Suppressor macrophage (primary cell): ENCODE measurements around the gene PCBP3.
"Not testable (repeated sequence)": the region's sequence is repeated elsewhere in the genome, so short reads cannot be mapped to it uniquely, and the experiment has no call there.

Experiments
- DNase-seq, 4 experiments: peaks; one replicate each; pipeline ENCODE4 v3.0.0-alpha.2; 2020 to 2022

The PCBP3 gene

DNA sequence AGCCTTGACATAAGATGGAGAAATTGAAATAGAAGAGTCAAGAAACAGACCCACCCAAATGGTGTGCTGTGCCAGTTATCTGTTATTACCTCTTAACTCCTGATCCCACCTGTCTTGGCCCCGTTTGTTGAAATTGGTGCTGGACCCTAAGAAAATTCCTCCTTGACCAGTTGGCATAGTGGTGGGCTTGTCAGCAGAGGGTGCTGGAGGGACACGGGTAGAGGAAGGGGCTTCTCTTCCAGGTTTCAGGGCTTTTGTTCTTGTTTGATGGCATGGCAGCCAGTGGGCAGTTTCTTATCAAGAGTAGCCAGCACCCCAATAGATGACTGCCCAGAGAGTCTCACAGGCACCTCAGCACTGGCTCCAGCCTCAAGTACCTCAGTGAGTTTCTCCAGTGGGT, 51.6 kb downstream of the PCBP3 start:
- DNase-seq = no peak

DNA sequence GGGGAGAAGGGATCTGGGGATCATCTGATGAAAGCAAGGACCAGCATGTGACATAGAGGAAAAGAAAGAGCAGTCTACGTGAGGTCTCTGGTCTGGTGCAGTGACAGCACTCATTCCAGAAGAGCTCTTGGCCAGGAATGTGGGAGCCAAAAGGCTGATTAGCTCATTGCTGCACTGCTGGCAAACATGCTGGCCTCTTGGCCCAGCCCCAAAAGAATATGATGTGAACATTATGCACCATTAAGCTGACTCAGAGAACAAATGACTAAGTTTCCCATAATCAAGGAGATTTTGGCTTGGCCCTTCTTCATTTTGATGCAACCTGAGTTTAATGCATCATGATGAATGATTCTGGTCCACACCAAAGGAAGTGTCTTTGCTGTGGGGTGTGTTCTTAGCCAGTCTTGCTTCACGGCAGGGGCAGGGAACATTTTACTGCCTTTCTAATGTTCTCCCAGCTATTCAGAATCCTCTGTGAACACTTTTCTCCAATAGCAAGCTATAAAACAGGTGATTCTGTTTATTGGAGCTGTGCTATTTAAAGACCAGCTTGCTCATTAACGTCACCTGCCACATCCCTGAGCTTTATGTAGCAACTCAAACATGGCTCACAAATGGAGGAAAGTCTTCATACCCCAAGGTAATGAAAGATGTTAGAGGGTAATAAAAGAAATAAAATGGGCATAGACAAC, 55.1 kb downstream of the PCBP3 start:
- DNase-seq = no peak

DNA sequence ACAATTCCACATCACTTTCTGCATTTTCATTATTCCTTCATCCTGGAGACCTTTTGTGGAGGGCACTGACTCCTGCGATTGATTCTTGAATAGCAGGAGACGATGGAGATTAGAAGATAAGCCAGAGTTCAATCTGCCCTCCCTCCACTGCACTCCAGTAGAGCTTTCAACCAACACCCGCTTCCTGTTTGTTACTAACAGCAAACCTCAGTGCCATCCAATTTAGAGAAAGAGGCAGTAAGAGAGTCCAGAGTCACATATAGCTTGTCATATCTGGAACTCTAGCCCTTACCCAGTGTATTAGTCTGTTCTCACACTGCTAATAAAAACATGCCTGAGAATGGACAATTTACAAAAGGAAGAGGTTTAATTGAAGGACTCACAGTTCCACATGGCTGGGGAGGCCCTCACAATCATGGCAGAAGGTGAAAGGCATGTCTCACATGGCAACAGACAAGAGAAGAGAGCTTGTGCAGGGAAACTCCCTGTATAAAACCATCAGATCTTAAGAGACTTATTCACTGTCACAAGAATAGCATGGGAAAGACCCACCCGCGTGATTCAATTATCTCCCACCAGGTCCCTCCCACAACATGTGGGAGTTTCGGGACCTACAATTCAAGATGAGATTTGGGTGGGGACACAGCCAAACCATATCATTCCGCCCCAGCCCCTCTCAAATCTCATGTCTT, 55.9 kb downstream of the PCBP3 start:
- no peak for DNase-seq

DNA sequence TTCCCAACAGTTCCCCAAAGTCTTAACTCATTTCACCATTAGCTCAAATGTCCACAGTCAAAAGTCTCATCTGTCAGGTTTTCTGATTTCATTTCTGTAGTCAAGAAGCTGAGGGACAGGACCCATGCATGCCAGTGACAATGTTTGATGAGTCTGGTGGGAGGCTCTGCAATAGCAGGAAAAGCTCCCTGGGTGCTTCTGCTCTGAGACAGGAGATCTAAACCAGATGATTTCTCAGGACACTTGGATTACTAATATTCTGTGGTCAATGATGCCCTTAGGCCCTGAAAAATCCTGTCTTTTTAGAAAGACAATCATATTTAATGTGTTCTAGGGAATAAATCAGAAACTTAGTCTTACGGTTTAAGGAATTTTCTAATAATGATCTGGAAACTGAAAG, 56.4 kb downstream of the PCBP3 start:
- DNase-seq = no peak

DNA sequence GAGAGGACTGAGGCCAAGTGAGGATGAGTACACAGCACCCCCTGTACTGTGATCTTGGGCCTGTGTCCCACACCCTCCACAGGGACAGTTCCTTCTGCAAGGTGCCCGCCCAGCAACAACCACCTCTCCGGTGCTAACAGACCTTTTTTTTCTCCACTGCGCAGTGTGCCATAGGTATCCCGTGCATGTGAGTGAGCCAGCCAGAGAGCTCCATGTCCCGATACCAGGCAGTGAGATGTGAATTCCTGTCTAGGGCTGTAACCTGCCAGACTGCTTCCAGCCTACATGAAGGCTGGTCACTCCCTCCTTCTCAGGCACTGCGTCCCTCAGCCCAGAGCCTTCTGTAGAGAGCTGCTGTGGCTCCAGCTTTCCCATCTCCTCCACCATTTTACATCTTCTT, 56.9 kb downstream of the PCBP3 start:
- DNase-seq = no peak

DNA sequence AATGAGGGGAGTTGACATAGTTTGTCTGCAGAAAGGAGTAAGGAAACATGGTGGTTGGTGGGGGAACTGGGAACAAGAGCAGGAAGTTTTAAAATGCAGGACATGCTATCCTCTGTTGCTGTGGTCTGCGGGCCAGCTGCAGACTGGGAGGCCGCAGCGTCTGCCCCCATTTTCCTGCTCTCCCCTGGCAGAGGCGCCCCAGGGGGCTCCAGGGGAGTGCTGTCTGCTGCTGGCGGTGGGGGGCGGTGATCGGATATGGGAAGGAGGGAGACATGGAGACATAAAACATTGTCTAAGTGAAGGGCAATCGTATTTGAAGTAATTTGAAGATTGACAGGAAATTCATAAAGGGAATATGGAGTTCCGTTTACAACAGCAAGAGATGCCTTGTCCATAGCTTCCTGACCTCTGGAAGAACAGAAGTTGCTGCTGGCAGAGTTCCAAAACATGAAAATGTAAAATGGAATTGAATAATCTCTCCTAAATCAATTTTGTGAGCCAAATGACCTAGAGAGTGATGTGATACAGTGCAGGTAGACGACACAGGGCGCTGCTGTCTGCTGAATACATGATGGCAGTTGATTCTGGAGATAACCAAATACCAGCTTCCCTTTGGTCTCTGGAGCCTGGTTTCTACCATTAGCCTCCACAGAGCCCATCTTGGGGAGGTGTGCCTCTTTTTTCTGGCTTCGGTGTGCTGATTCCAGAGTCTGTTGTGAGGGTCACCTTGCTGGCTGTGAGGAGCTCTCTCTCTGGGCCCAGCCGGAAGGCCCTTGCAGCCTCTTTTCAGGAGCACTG, 61.0 kb downstream of the PCBP3 start:
- DNase-seq = no peak

DNA sequence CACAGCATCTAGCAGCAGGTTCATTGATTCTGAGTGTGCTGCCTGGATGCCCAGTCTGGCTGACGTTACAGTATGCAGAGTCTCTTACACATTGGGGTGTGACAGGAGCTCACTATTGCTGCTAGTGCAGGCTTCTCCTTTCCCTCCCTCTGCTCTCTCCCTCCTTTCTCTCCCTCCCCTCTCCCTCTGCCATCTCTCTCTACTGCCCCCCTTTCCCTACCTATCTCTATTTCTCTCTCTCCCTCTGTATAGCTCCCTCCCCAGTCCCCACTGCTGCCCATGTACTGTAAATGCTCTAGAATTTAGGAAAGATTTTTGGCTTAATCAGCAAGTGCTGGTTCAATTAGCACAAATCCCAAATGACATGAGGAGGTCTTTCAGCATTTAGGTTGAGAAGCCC, 62.8 kb downstream of the PCBP3 start:
- no peak for DNase-seq

DNA sequence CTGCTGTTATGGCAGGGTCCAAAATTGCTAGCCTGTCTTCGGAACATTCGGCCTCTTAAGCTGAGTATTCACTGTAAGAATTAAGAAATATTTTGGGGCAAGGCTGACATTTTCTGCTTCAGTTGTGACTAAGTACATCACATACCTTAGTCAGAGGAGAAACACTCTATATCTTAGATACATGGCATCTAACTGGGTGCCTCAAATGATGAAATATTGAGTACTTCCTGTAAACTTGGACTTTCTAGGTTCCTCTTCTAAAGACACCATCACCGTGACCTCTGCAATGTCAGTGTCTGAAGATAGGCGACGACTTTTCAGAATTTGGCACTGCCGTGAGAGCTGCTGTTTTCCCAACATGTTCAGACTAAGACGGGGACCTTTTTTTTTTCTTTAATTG, 65.6 kb downstream of the PCBP3 start:
- DNase-seq = peak; percentile 12 to 69 (median 40)

DNA sequence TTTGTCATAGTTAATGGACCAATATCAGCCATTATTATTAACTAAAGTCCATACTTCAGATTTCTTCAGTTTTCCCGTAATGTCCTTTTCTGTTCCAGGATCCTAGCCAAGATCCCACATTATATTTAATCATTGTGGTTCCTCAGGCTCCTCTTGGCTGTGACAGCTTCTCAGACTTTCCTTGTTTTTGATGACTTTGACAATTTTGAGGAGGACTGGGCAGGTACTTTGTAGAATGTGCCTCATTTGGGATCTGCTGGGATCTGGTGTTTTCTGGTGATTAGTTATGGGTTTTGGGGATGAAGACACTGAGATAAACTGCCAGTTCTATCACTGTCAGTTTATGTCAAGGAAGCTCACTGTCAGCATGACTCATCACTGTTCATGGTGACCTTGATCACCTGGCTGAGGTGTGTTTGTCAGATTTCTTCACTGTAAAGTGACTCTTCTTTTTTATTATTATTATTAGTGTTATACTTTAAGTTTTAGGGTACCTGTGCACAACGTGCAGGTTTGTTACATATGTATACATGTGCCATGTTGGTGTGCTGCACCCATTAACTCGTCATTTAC, 66.3 kb downstream of the PCBP3 start:
- no peak for DNase-seq

DNA sequence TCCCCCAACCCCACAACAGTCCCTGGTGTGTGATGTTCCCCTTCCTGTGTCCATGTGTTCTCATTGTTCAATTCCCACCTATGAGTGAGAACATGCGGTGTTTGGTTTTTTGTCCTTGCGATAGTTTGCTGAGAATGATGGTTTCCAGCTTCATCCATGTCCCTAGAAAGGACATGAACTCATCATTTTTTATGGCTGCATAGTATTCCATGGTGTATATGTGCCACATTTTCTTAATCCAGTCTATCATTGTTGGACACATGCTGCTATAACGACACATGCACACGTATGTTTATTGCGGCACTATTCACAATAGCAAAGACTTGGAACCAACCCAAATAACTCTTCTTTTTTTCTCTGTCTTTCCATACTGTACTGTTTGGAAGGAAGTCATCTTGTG, 66.8 kb downstream of the PCBP3 start:
- not testable (repeated sequence) for DNase-seq

DNA sequence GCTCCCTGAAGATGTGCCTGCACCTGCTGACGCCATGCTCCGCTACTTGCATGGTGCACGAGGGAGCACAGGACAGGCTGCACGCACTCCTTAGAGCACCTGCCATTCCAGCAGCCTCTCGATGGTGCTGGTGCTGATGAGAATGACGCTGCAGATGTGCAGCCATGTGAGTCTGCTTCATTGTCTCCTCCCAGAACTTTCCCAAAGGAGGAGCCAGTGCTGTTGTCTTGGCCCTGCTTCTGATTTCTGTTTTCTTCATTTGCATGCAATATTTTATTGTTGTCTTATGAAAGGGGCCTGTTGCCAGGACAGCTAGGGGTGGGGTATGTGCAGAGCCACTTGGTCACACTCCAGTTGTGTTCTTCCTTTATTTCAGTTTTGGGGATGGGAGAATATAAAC, 70.1 kb downstream of the PCBP3 start:
- DNase-seq = no peak

DNA sequence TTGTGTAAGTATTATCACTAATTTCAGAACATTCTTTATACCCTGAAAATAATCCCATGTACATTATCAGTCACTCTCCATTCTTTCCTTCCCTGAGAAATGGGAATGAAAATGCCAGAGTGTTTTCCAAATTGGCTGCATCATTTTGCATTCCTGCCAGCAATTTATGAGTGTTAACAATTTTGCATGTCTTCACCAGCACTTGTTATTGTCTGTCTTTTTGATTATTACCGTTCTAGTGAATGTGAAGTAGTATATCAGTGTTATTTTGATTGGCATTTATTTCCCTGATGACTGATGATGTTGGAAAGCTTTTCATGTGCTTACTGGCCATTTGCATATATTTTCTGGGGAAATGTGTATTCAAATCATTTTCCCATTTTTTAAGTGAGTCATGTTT, 71.9 kb downstream of the PCBP3 start:
- no peak for DNase-seq

DNA sequence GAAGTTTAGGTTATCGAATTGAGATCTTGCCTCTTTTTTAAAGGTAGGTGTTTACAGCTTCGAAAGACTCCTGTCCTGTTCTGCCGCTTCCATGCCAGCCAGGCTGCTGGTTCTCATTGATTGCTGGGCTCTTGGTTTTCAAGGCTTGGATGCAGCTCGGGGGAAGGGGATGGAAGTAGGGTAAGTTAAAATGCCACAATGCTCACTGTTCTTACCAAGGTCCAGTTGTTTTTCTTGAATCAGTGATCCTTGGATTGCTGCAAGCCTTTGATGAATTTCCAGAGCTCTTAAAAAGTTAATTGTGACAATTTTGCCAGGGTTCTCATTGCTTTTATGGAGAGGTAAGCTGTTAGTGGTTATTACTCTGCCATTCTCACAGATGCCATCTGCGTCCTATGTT, 74.9 kb downstream of the PCBP3 start:
- no peak for DNase-seq

DNA sequence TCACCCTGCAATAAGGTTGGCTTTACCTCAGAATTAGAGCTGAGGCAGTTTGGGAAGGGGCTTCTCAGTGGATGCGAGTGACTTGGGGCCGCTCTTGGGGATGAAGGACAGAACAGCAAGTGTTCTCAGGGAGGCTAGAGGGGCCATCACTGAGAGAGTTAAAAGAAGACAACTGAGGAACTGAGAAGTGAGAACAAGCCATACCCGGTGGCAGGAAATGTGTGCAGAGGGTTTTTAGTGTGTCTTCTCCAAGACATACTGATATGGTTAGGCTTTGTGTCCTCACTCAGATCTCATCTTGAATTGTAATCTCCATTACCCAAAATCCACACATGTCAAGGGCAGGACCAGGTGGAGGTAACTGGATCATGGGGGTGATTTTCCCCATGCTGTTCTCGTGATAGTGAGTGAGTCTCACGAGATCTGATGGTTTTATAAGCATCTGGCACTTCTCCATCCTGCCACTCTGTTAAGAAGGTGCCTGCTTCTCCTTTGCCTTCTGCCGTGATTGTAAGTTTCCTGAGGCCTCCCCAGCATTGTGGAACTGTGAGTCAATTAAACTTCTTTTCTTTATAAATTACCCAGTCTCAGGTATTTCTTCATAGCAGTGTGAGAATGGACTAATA, 75.8 kb downstream of the PCBP3 start:
- DNase-seq = no peak

DNA sequence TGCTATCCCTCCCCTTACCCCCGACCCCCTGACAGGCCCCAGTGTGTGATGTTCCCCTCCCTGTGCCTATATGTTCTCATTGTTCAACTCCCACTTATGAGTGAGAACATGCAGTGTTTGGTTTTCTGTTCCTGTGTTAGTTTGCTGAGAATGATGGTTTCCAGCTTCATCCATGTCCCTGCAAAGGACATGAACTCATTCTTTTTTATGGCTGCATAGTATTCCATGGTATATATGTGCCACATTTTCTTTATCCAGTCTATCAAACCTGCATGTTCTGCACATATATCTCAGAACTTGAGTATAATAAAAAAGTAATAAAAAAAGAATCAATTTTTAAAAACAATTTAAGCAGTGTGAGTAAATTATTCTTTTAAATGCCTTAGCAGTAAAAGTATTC, 76.7 kb downstream of the PCBP3 start:
- DNase-seq = not testable (repeated sequence)

DNA sequence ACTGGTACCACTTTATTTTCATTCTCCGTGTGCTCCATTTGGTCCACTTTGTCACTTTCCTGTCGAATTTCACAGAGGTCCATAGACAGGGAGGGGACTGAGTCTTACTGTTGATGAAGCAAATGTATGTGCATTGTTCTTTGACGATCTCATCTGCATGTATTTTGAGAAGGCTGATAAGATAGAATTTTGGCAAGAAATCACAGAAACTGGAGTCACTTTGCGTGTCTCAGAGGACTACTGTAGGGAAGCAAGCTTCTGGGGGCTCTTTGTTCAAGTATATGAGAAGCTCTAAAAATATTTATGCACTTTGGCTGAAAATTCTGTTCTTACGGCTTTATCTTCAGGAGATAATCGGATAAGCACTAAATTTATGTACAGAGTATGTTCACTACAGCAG, 78.1 kb downstream of the PCBP3 start:
- no peak for DNase-seq

DNA sequence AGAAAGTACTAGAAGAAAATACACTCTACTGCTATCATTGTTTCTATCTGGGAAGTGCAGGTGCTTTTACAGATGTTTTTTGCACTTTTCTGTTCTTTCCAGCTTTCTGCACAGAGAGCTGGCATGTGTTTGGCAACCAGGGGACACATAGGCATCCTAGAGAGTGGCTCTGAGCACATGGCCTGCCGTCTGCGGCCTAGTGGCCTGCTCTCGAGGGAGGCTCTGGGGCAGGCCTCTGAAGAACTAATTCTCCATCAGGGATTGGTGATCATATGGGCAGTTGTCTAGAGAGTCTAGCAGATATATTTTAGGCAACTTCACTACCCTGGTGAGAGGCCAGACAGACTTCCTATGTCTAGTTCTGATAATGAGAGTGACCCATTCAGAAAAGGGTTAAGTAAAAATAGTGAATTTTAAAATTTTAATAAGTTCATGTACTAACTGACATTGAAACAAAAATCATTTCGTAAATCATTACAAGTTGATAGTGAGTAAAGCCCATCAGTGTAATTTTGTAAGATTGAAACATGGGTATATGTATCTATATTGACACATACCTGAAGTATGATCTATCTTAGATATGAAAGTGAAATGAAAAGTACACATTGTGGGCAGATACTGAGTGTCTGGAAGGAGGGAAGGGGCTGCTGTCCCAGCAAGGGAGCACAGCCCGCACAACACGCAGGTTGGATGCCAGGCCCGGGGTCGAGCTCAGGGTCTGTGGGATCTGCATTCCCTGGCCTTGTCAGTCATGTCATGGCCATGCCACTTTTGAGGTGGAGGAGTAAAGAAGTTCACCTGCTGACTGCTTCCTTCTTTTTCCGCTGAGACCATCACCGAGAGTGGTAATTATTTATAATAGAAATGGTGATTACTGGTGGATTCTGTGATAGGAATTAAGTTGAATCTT, 79.8 kb downstream of the PCBP3 start:
- no peak for DNase-seq

DNA sequence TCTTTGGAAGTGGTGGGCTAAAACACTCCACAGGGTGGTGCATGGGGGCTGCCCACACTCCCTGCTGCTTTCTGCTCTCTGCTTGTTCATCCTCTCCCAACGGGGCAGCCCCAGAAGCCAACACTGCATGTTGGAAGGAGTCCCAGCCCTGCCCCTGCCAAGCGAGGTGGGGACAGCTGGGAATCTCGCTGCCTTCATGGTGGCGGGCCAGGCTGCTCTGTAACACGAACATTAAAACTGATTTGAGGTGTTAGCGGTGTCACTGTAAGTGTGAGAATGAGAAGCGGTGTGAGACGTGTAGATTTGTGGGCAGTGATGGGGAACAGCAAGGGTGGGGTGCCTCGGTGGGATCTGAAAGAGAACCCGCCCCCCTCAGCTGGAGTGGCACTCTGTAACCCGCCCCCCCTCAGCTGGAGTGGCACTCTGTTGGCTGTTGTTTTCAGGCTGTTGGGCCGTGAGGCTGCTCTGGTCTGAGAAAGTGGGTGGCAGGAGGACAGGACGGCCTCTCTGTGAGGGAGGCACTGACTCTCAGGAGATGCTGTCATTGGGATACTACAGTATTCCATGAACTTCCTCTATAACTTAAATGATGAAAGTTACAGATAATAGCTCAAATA, 80.9 kb downstream of the PCBP3 start:
- no peak for DNase-seq

DNA sequence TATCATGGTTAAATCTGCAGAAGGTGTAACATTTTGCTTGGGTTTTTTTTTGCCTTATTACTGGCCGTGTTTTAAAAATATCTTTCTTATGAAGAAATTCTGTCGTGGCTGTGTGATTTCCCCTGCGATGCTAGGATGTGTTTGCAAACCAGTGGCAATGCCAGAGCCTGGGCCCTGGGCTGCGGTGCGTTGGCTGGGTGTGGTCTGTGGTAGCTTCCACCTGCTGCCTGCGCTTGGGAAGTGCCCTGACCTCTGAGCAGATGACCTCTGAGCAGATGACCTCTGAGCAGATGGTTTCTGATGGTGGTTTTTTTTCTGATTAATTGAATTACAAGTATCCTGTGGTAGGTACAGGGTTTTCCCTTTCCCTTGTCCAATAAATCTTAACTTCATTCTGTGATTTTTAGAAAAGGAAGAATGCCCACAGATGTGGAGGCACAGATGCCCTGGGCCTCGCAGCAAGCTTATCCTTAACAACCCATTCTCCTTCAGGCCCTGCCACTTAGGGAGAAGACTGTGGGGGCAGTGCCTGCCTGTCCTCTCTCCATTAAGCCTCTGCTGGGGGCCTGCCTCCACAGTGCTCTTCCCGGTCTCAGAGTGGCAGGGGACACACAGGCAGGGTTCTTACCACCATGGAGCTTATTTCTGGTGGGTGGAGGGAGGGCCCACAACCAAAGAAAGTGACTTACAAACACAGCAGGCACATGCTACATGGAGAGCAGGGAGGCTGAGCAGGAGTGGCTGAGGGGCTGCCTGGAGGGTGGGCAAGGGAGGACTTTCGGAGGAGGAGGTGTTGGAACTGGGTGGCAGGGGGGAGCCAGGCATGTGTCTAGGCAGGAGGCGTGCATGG, 81.7 kb downstream of the PCBP3 start:
- no peak for DNase-seq

DNA sequence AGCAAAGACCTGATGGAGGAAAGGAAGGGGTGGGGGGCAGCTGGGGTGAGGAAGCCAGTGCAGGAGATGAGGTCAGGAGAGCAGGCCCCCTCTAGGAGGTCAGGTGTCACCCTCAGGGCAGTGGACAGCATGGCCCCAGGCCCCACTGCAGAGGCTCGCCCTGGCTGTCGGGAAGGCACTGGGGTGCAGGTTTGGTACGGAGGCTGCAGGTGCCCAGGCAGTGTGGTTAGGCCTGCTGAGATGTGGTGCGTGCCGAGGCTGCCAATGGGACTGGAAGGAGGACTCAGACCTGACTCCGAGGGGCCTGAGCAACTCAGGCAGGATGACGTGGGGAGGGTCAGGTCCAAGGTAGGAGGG, 82.3 kb downstream of the PCBP3 start:
- no peak for DNase-seq

DNA sequence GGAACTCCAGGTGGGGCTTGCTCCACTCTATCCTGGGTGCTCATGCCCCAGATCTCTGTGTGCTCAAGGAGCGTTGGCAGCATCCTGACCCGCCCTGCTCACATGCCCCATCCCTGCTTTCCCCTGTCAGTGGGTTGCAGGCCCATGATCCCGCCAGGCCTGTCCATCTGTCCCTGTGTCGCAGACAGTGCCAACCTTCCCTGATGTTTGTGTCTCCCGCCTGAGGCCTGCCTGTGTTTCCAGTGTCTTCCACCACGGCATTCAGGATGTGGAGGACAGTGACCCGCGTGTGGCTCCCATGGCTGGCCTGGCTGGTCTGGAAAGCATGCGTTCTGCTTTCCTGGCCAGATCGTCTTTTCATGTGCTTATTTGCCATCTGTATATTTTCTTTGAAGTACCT, 82.9 kb downstream of the PCBP3 start:
- no peak for DNase-seq
